ENCODE data around the gene FGF21.

DNA sequence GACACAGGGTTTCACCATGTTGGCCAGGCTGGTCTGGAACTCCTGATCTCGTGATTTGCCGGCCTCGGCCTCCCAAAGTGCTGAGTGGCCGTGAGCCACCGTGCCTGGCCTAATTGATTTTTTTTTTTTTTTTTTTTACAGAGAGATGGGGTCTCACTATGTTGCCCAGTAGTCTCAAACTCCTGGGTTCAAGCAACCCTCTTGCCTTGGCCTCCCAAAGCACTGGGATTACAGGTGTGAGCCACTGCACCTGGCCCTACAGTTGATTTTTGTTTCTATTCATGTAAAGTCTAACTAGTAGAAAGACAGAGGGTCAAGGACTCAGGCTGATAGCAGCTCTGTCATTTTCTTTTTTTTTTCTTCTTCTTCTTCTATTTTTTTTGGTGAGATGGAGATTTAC, 21.8 kb downstream of the FGF21 start:
- TF ChIP-seq, protein P1, sequence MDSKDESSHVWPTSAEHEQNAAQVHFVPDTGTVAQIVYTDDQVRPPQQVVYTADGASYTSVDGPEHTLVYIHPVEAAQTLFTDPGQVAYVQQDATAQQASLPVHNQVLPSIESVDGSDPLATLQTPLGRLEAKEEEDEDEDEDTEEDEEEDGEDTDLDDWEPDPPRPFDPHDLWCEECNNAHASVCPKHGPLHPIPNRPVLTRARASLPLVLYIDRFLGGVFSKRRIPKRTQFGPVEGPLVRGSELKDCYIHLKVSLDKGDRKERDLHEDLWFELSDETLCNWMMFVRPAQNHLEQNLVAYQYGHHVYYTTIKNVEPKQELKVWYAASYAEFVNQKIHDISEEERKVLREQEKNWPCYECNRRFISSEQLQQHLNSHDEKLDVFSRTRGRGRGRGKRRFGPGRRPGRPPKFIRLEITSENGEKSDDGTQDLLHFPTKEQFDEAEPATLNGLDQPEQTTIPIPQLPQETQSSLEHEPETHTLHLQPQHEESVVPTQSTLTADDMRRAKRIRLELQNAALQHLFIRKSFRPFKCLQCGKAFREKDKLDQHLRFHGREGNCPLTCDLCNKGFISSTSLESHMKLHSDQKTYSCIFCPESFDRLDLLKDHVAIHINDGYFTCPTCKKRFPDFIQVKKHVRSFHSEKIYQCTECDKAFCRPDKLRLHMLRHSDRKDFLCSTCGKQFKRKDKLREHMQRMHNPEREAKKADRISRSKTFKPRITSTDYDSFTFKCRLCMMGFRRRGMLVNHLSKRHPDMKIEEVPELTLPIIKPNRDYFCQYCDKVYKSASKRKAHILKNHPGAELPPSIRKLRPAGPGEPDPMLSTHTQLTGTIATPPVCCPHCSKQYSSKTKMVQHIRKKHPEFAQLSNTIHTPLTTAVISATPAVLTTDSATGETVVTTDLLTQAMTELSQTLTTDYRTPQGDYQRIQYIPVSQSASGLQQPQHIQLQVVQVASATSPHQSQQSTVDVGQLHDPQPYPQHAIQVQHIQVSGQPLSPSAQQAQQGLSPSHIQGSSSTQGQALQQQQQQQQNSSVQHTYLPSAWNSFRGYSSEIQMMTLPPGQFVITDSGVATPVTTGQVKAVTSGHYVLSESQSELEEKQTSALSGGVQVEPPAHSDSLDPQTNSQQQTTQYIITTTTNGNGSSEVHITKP (tag by site-specific recombination; IDR thresholded peaks at IDR 0.05), result no peak
- TF ChIP-seq ZNF555 (tag by site-specific recombination; conservative IDR thresholded peaks at IDR 0.05) (no peak), ZNF629 (tag by site-specific recombination; IDR thresholded peaks at IDR 0.05) (no peak), GLIS2 (tag by site-specific recombination; IDR thresholded peaks at IDR 0.05) (no peak), KLF1 (tag by site-specific recombination; IDR thresholded peaks at IDR 0.05) (no peak), ZNF239 (tag by site-specific recombination; IDR thresholded peaks at IDR 0.05) (no peak), MEIS1 (CRISPR knock-in tag; IDR thresholded peaks at IDR 0.05; ENCODE audit: borderline replicate concordance) (no peak), ZNF184 (tag by site-specific recombination; IDR thresholded peaks at IDR 0.05) (no peak)
- TF ChIP-seq, protein P2, sequence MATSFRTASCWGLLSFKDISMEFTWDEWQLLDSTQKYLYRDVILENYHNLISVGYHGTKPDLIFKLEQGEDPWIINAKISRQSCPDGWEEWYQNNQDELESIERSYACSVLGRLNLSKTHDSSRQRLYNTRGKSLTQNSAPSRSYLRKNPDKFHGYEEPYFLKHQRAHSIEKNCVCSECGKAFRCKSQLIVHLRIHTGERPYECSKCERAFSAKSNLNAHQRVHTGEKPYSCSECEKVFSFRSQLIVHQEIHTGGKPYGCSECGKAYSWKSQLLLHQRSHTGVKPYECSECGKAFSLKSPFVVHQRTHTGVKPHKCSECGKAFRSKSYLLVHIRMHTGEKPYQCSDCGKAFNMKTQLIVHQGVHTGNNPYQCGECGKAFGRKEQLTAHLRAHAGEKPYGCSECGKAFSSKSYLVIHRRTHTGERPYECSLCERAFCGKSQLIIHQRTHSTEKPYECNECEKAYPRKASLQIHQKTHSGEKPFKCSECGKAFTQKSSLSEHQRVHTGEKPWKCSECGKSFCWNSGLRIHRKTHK (tag by site-specific recombination; IDR thresholded peaks at IDR 0.05), result no peak
- TF ChIP-seq, protein P3, sequence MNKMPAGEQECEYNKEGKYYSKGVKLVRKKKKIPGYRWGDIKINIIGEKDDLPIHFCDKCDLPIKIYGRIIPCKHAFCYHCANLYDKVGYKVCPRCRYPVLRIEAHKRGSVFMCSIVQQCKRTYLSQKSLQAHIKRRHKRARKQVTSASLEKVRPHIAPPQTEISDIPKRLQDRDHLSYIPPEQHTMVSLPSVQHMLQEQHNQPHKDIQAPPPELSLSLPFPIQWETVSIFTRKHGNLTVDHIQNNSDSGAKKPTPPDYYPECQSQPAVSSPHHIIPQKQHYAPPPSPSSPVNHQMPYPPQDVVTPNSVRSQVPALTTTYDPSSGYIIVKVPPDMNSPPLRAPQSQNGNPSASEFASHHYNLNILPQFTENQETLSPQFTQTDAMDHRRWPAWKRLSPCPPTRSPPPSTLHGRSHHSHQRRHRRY (tag by site-specific recombination; IDR thresholded peaks at IDR 0.05), result no peak
- TF ChIP-seq, protein P4, sequence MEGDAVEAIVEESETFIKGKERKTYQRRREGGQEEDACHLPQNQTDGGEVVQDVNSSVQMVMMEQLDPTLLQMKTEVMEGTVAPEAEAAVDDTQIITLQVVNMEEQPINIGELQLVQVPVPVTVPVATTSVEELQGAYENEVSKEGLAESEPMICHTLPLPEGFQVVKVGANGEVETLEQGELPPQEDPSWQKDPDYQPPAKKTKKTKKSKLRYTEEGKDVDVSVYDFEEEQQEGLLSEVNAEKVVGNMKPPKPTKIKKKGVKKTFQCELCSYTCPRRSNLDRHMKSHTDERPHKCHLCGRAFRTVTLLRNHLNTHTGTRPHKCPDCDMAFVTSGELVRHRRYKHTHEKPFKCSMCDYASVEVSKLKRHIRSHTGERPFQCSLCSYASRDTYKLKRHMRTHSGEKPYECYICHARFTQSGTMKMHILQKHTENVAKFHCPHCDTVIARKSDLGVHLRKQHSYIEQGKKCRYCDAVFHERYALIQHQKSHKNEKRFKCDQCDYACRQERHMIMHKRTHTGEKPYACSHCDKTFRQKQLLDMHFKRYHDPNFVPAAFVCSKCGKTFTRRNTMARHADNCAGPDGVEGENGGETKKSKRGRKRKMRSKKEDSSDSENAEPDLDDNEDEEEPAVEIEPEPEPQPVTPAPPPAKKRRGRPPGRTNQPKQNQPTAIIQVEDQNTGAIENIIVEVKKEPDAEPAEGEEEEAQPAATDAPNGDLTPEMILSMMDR (tag by site-specific recombination; IDR thresholded peaks at IDR 0.05), result no peak
- TF ChIP-seq, protein P5, sequence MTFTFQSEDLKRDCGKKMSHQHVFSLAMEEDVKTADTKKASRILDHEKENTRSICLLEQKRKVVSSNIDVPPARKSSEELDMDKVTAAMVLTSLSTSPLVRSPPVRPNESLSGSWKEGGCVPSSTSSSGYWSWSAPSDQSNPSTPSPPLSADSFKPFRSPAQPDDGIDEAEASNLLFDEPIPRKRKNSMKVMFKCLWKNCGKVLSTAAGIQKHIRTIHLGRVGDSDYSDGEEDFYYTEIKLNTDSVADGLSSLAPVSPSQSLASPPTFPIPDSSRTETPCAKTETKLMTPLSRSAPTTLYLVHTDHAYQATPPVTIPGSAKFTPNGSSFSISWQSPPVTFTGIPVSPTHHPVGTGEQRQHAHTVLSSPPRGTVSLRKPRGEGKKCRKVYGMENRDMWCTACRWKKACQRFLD (tag by site-specific recombination; IDR thresholded peaks at IDR 0.05), result no peak
- TF ChIP-seq, protein P6, sequence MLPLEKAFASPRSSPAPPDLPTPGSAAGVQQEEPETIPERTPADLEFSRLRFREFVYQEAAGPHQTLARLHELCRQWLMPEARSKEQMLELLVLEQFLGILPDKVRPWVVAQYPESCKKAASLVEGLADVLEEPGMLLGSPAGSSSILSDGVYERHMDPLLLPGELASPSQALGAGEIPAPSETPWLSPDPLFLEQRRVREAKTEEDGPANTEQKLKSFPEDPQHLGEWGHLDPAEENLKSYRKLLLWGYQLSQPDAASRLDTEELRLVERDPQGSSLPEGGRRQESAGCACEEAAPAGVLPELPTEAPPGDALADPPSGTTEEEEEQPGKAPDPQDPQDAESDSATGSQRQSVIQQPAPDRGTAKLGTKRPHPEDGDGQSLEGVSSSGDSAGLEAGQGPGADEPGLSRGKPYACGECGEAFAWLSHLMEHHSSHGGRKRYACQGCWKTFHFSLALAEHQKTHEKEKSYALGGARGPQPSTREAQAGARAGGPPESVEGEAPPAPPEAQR (tag by site-specific recombination; IDR thresholded peaks at IDR 0.05), result no peak
- TF ChIP-seq, protein P7, sequence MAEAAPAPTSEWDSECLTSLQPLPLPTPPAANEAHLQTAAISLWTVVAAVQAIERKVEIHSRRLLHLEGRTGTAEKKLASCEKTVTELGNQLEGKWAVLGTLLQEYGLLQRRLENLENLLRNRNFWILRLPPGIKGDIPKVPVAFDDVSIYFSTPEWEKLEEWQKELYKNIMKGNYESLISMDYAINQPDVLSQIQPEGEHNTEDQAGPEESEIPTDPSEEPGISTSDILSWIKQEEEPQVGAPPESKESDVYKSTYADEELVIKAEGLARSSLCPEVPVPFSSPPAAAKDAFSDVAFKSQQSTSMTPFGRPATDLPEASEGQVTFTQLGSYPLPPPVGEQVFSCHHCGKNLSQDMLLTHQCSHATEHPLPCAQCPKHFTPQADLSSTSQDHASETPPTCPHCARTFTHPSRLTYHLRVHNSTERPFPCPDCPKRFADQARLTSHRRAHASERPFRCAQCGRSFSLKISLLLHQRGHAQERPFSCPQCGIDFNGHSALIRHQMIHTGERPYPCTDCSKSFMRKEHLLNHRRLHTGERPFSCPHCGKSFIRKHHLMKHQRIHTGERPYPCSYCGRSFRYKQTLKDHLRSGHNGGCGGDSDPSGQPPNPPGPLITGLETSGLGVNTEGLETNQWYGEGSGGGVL (tag by site-specific recombination; IDR thresholded peaks at IDR 0.05), result no peak
